ENCODE measurements around the gene ATP10B.

DNA sequence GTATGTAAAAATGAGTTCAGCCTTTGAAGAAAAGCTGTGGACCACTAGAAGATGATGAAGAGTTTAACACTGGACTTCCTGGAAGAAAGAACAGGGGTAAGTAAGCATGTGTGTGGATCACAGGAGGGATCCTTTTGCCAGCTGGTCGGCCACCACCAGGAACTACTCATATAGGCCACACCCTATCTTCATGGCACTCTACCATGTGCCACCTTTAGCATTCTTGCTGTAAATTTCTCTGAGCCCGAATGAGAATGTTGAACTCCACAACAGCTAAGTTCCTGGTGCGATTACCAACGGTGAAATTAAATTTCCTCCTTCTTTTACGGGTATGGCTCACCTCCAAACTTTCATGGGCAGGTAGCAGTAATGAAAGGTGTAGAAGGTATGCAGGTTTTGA, 102.3 kb downstream of the ATP10B start:
- TF ChIP-seq CTCF (IDR thresholded peaks at IDR 0.05) (no peak), POLR2A (IDR thresholded peaks at IDR 0.05) (no peak)
